ES-I3 (cell line): ENCODE results near the gene IMPACT.

Experiments
- H3K36me3 ChIP-seq: 2 replicates; pipeline ENCODE4 v1.6.1; 2013; ENCODE audit warnings: mild to moderate bottlenecking, low read length, control low read depth, moderate library complexity; ENCODE audit not compliant: insufficient read depth
- H3K4me1 ChIP-seq: 2 replicates; pipeline ENCODE4 v1.6.1; 2013; ENCODE audit warnings: mild to moderate bottlenecking, control low read depth, low read length; ENCODE audit not compliant: insufficient read depth
- H3K9ac ChIP-seq: 2 replicates; pipeline ENCODE4 v1.6.1; 2013; ENCODE audit warnings: low read depth, mild to moderate bottlenecking, low read length, moderate library complexity
- H3K9me3 ChIP-seq: 2 replicates; pipeline ENCODE4 v1.6.1; 2013; ENCODE audit warnings: mild to moderate bottlenecking, low read length, moderate library complexity; ENCODE audit not compliant: control insufficient read depth, insufficient read depth

IMPACT gene

DNA sequence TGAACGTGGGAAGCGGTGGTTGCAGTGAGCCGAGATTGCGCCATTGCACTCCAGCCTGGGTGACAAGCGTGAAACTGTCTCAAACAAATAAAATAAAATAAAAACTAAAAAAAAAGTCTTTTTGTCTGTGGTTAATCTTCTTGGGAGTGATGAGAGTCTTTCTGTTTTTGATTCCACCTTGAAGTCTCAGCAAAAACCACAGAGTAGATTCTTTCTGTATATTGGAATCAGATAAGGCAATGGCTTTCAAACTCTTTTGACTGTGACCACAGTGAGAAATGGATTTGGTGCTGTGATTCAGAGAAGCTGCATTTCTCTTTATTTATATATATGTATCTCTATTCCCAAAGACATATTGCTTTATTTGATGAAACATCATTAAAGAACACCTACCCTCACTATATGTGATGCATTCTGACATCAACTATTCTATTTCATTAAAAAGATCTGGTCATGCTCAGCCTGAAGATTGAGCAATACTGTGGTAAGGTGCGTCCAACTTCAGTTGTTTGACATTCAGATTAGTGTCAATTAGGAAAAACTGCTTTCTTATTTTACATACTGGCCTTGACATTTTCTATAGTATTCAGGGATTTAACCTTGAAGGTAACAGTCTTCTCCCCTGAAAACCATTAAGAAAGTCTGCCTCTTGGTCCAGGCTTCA, 49.6 kb downstream of the IMPACT start:
- Histone ChIP-seq H3K36me3 (no peaks in the 10 kb centered on the region), H3K9ac (no peak overlapping the region), H3K4me1 (no peaks in the 10 kb centered on the region), H3K9me3 (no peaks in the 10 kb centered on the region)

DNA sequence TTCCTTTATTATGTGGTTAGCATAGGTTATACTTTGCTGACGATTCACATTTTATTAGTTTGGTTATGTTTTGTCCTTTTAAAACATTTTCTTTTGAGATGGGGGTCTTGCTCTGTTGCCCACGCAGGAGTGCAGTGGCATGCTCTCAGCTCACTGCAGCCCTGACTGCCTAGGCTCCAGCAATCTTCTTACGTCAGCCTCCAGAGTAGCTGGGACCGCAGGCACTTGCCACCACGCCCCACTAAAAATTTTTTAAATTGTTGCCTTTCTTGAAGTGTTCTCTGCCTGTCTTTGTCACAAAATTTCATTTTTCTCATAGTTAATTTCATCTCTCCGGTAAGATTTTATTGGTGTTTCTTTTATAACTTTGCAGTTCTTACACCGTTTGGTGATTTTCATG, 52.9 kb downstream of the IMPACT start:
- no peak overlapping the region for H3K9ac ChIP-seq
- H3K9me3 ChIP-seq = no peaks in the 10 kb centered on the region
- no peaks in the 10 kb centered on the region for H3K4me1 ChIP-seq
- no peaks in the 10 kb centered on the region for H3K36me3 ChIP-seq

DNA sequence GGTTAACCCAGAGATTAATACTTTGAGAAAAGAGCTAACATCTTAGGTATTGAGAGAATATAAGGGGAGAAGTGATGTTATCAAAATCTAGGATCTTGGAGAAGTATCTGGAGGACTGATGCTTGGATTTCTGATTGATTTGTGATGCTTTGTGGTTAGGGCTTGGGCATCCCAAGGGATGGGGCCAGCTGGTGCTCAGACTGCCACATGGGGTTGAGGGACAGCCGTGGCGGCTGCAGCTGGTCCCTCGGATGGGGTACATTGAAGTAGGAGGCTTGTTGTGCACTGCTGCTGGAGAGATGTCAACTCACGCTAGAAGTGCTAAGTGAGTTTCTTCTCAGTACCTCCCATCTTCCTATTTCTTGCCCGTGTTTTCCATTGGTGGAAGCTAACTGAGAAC, 56.4 kb downstream of the IMPACT start:
- Histone ChIP-seq H3K4me1 (no peaks in the 10 kb centered on the region), H3K9me3 (no peaks in the 10 kb centered on the region), H3K36me3 (no peaks in the 10 kb centered on the region), H3K9ac (no peak overlapping the region)

GRCh38 chr18:24485681-24486080, 59.2 kb downstream of the IMPACT start:
- no peaks in the 10 kb centered on the region for H3K4me1 ChIP-seq
- no peaks in the 10 kb centered on the region for H3K9me3 ChIP-seq
- no peaks in the 10 kb centered on the region for H3K36me3 ChIP-seq
- no peak overlapping the region for H3K9ac ChIP-seq

DNA sequence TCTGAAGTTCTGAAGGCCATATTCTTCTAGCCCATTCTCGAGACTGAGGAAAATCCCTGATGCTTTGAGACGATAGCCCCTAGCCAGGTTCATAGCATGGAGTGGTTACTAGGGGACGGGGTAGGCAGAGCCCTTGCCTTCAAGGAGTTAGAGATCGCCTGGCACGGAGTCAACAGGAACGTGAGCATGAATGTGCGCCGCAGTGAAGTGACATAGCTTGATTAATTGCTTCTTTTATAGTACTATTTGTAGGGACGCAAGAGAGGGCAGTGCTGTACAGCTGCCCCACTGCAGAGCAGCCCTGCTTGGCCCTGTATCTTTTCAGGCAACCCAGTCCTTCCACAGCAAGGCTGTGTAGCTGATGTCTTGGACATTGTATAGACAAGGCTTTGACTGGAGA, 60.2 kb downstream of the IMPACT start:
- Histone ChIP-seq H3K9me3 (no peaks in the 10 kb centered on the region), H3K36me3 (no peaks in the 10 kb centered on the region), H3K4me1 (no peaks in the 10 kb centered on the region), H3K9ac (no peak overlapping the region)

DNA sequence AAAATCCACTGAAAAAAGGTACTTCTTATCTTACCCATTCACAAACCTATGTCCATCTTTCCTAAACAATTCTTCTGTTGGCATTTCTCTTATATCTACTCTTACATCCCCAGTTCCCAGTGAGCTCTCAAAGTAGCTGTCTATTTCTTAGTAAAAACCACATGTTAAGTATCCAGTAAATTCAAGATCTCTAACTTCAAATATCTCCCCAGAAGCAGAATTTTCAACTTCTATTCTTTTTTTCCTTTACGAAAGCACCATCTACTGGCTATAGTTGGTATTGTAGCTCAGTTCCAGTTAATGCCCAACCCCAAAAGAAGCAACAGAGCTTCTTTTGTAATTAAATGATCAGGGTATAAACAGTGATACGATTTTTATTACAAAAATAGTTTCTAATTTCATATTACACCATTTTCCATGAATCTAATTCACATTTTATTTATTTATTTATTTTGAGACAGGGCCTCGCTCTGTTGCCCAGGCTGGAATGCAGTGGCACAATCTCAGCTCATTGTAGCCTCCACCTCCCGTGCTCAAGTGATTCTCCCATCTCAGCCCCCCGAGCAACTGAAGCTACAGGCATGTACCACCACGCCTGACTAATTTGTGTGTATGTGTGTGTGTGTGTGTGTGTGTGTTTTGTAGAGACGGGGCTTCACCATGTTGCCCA, 62.5 kb downstream of the IMPACT start:
- H3K4me1 ChIP-seq = no peaks in the 10 kb centered on the region
- no peaks in the 10 kb centered on the region for H3K9me3 ChIP-seq
- no peak overlapping the region for H3K9ac ChIP-seq
- H3K36me3 ChIP-seq = no peaks in the 10 kb centered on the region

DNA sequence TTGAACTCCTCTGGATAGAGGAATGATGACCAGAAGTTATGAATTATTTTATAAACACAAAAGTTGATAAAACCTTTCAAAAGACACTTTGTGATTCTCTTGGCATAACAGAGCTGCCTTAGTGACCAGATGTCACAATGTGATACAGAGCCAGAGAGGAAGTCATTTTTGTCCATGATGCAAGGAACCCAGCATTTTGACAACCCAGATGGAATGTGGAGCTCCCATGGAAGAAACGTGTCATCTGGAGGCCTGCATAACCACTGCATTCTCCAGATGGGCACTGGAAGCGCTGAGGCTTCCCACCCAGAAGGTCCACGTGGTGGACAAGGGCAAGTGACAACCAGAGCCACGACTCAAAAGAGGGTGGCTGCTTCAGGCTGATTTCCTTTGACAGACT, 64.1 kb downstream of the IMPACT start:
- Histone ChIP-seq H3K4me1 (no peaks in the 10 kb centered on the region), H3K9ac (no peak overlapping the region), H3K9me3 (no peaks in the 10 kb centered on the region), H3K36me3 (no peaks in the 10 kb centered on the region)

- Histone ChIP-seq H3K36me3 (no peaks in the 10 kb centered on the region), H3K9me3 (no peaks in the 10 kb centered on the region), H3K4me1 (no peaks in the 10 kb centered on the region), H3K9ac (no peak overlapping the region)
These were observed 65.7 kb downstream of the IMPACT start for GRCh38 chr18:24491927-24492834.

GRCh38 chr18:24494586-24494985, 68.1 kb downstream of the IMPACT start:
- Histone ChIP-seq H3K36me3 (no peaks in the 10 kb centered on the region), H3K9me3 (no peaks in the 10 kb centered on the region), H3K4me1 (no peaks in the 10 kb centered on the region), H3K9ac (no peak overlapping the region)

- no peaks in the 10 kb centered on the region for H3K36me3 ChIP-seq
- no peaks in the 10 kb centered on the region for H3K4me1 ChIP-seq
- no peak overlapping the region for H3K9ac ChIP-seq
- no peaks in the 10 kb centered on the region for H3K9me3 ChIP-seq
These were observed 70.7 kb downstream of the IMPACT start for GRCh38 chr18:24497031-24497754.

GRCh38 chr18:24499814-24500213, 73.3 kb downstream of the IMPACT start:
- no peaks in the 10 kb centered on the region for H3K4me1 ChIP-seq
- no peaks in the 10 kb centered on the region for H3K36me3 ChIP-seq
- H3K9ac ChIP-seq = no peak overlapping the region
- H3K9me3 ChIP-seq = no peaks in the 10 kb centered on the region

- H3K9ac ChIP-seq = no peak overlapping the region
- no peaks in the 10 kb centered on the region for H3K36me3 ChIP-seq
- H3K4me1 ChIP-seq = no peaks in the 10 kb centered on the region
- H3K9me3 ChIP-seq = no peaks in the 10 kb centered on the region
These were observed 73.7 kb downstream of the IMPACT start for GRCh38 chr18:24500217-24500616.

DNA sequence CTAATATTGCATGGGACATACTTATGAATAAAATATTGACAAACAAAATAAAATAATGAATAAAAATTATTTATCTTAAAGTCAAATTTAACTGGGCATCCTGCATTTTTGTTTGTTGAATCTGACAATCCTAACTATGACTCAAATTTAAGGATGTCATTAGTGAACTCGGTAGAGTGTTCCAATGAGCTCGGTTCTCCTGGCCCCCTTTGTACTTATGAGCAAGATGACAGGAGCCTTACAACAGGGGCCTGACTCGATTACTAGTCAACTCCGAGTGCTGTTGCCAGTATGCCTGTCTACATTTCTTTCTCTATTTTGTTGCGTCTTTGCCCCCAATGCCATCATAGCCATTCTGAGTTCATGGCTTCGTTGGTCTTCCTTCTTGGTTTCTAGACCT, 74.3 kb downstream of the IMPACT start:
- no peak overlapping the region for H3K9ac ChIP-seq
- no peaks in the 10 kb centered on the region for H3K4me1 ChIP-seq
- no peaks in the 10 kb centered on the region for H3K36me3 ChIP-seq
- H3K9me3 ChIP-seq = no peaks in the 10 kb centered on the region
